Measurements from ENCODE around the gene IFNA1.

The IFNA1 gene

DNA sequence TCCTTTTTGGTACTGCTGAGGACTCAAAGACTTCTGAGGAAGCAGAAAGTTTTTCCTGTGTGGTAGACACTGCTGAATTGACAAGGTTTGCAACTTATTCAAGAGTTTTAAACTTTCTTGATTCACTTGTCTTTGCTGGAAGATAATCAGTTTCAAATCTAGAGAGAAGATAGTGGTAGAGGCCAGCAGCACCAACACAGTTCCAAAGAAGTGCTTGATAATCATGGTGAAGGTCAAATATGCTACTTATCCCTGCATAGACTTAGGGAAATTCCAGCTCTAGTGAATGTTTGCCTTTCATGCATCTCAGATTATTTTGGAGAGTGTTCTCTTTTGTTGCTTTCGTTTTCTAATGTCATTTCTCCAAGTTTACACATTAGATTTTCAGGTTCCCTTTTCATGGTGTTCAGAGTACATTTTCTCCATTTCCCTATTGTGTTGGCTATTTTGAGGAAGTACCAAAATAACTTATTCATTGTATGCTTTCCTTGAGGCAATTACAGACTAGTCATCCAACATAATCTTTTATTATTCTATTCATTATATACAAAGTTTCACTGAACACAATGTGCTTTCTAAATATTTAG, 41.3 kb downstream of the IFNA1 start:
- Histone ChIP-seq H3K36me3 (ENCODE audit: insufficient read depth, low read length) (no peaks in the 10 kb centered on the region), H3K27me3 (ENCODE audit: insufficient read depth, low read length) (no peaks in the 10 kb centered on the region), H3K9me3 (ENCODE audit: insufficient read depth, low read depth, low read length) (no peaks in the 10 kb centered on the region), H3K9ac (ENCODE audit: low read depth, low read length) (no peak overlapping the region), H3K4me1 (ENCODE audit: insufficient read depth, low read length) (peaks cover 1% of the 10 kb centered on the region; the same call in 1 of the 2 replicates), H3K27ac (ENCODE audit: low read depth, low read length) (no peak overlapping the region), H3K4me3 (ENCODE audit: low read length) (no peak overlapping the region)
- WGBS: no CpG with 5 or more reads among the region's 1 CpG

DNA sequence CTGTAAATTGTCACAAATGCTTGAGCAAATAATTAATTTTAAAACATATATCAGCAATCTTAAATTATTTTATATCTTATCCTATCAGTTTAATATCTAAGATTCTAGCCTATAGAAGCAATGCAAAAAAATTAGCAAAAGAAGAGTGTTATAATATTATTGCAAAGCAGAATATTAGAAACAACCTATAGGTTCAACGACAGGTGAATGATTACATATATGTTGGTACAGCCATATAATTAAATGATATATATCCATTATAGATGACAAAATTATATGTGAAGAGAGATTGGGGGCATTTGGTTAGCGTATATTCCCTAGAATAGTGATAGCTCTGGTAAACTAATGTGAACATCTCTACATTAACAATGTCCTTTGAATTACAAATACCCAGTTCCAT, 42.0 kb downstream of the IFNA1 start, which contains the start of gene IFNE:
TSS of gene IFNE (minus strand) at position 101 of the 400 bp plus-strand sequence. CDS start 619 bp downstream, outside the sequence.
- no CpG with 5 or more reads among the region's 2 CpGs for WGBS
- no peaks in the 10 kb centered on the region for H3K36me3 ChIP-seq (ENCODE audit: insufficient read depth, low read length)
- H3K4me1 ChIP-seq (ENCODE audit: insufficient read depth, low read length): peaks cover 6% of the 10 kb centered on the region; the same call in 1 of the 2 replicates
- H3K4me3 ChIP-seq (ENCODE audit: low read length): no peak within 1 kb of the TSS
- H3K9me3 ChIP-seq (ENCODE audit: insufficient read depth, low read depth, low read length): no peaks in the 10 kb centered on the region
- no peak within 1 kb of the TSS for H3K9ac ChIP-seq (ENCODE audit: low read depth, low read length)
- no peaks in the 10 kb centered on the region for H3K27me3 ChIP-seq (ENCODE audit: insufficient read depth, low read length)
- H3K27ac ChIP-seq (ENCODE audit: low read depth, low read length): no peak within 1 kb of the TSS
